Measurements from ENCODE around the gene GGCX. TPM values are rescaled to one million over a fixed set of nuclear protein-coding genes. Genes with fewer than 3 reads are reported as not detected.
"Not testable (repeated sequence)": the region's sequence is repeated elsewhere in the genome, so short reads cannot be mapped to it uniquely, and the experiment has no call there.

GGCX gene
- total RNA-seq, 3 donors from 2014 or later, result 26.7 to 35.1 (median 31.8) TPM

GRCh38 chr2:85604568-85605339 lies 43.5 kb upstream of the GGCX start:
- no peaks in the 10 kb centered on the region for H3K9me3 ChIP-seq
- H3K4me1 ChIP-seq, result peaks cover 9 to 38% of the 10 kb centered on the region in 2 donors
- H3K4me3 ChIP-seq, result peak overlapping the region in 2 of 3 donors; percentile 75 to 86
- no peaks in the 10 kb centered on the region for H3K36me3 ChIP-seq
- intact Hi-C loops (cut with DNase I; ENCODE audit: low total_unique reads), result no loop called here
- peak overlapping the region; percentile 86 to 89 for H3K27ac ChIP-seq
- no peaks in the 10 kb centered on the region for H3K27me3 ChIP-seq
- TF ChIP-seq CTCF (IDR thresholded peaks at IDR 0.05) (no peak), POLR2A (IDR thresholded peaks at IDR 0.05) (no peak), POLR2AphosphoS5 (IDR thresholded peaks at IDR 0.05) (no peak)
- no peak for DNase-seq (ENCODE audit: low spot score in 2 of 2)

- H3K4me3 ChIP-seq, result peak overlapping the region; percentile 71 to 86 (median 75)
- H3K27me3 ChIP-seq; H3K36me3 ChIP-seq; DNase-seq (ENCODE audit: low spot score in 2 of 2); H3K9me3 ChIP-seq; intact Hi-C loops (cut with DNase I; ENCODE audit: low total_unique reads): not testable (repeated sequence)
- H3K4me1 ChIP-seq, result peaks cover 9 to 37% of the 10 kb centered on the region in 2 donors
- H3K27ac ChIP-seq, result peak overlapping the region; percentile 86 to 89
Observed at GRCh38 chr2:85604133-85604444, 42.8 kb upstream of the GGCX start.

GRCh38 chr2:85602476-85603234 lies 41.4 kb upstream of the GGCX start, which contains the start of gene TMEM150A:
Gene TMEM150A (minus strand): TSS chr2:85602698. CDS start chr2:85601948, 750 bp downstream.
- TF ChIP-seq POLR2AphosphoS5 (IDR thresholded peaks at IDR 0.05), result peak; percentile 73 to 78 (median 74)
- peak in 2 of 3 donors; percentile 21 to 64 for TF ChIP-seq CTCF (IDR thresholded peaks at IDR 0.05)
- TF ChIP-seq POLR2A (IDR thresholded peaks at IDR 0.05), result no peak
- Histone ChIP-seq H3K9me3 (no peaks in the 10 kb centered on the region), H3K4me3 (peak within 1 kb of the TSS; percentile 71 to 86 (median 75)), H3K27me3 (no peaks in the 10 kb centered on the region), H3K36me3 (no peaks in the 10 kb centered on the region), H3K4me1 (peaks cover 9 to 34% of the 10 kb centered on the region in 2 donors), H3K27ac (peak within 1 kb of the TSS; percentile 89 to 90)
- peak; percentile 94 to 95 for DNase-seq (ENCODE audit: low spot score in 2 of 2)
- intact Hi-C loops (cut with DNase I; ENCODE audit: low total_unique reads), result no loop called here

- H3K4me1 ChIP-seq, result peaks cover 9 to 39% of the 10 kb centered on the region in 2 donors
- no peaks in the 10 kb centered on the region for H3K27me3 ChIP-seq
- peak overlapping the region; percentile 71 to 86 (median 75) for H3K4me3 ChIP-seq
- H3K9me3 ChIP-seq, result no peaks in the 10 kb centered on the region
- TF ChIP-seq POLR2AphosphoS5 (IDR thresholded peaks at IDR 0.05), result no peak
- no peak for TF ChIP-seq CTCF (IDR thresholded peaks at IDR 0.05)
- TF ChIP-seq POLR2A (IDR thresholded peaks at IDR 0.05), result no peak
- intact Hi-C loops (cut with DNase I; ENCODE audit: low total_unique reads), result no loop called here
- no peaks in the 10 kb centered on the region for H3K36me3 ChIP-seq
- peak overlapping the region; percentile 89 to 90 for H3K27ac ChIP-seq
- DNase-seq (ENCODE audit: low spot score in 2 of 2), result peak; percentile 50 to 78
Observed at GRCh38 chr2:85601771-85602475, 40.6 kb upstream of the GGCX start.

- H3K4me1 ChIP-seq, result peaks cover 16 to 42% of the 10 kb centered on the region in 2 donors
- no peak for DNase-seq (ENCODE audit: low spot score in 2 of 2)
- intact Hi-C loops (cut with DNase I; ENCODE audit: low total_unique reads), result no loop called here
Observed at GRCh38 chr2:85600951-85601770, 39.9 kb upstream of the GGCX start.

More at GRCh38 chr2:85600951-85601770, 39.9 kb upstream of the GGCX start:
- Histone ChIP-seq H3K27ac (peak overlapping the region; percentile 89 to 90), H3K9me3 (no peaks in the 10 kb centered on the region), H3K27me3 (no peaks in the 10 kb centered on the region), H3K4me3 (peak overlapping the region; percentile 71 to 86 (median 75)), H3K36me3 (no peaks in the 10 kb centered on the region)
- no peak for TF ChIP-seq CTCF (IDR thresholded peaks at IDR 0.05)
- TF ChIP-seq POLR2A (IDR thresholded peaks at IDR 0.05), result no peak
- no peak for TF ChIP-seq POLR2AphosphoS5 (IDR thresholded peaks at IDR 0.05)
